ENCODE measurements around the gene CACNA1A. TPM values are rescaled to one million over a fixed set of nuclear protein-coding genes. Genes with fewer than 3 reads are reported as not detected.

Gene CACNA1A
- total RNA-seq, 1 donor from 2014 or later = 190 TPM

- DNase-seq = no peak
- Mint-ChIP-seq H3K9me3 (ENCODE audit: unreplicated experiment) (peaks cover 7% of the 10 kb centered on the region), H3K27me3 (ENCODE audit: unreplicated experiment) (peaks cover 16% of the 10 kb centered on the region), H3K4me3 (ENCODE audit: unreplicated experiment) (no peak overlapping the region), H3K27ac (ENCODE audit: unreplicated experiment) (no peak overlapping the region), H3K4me1 (ENCODE audit: low read depth, unreplicated experiment) (no peaks in the 10 kb centered on the region), H3K36me3 (ENCODE audit: unreplicated experiment) (no peaks in the 10 kb centered on the region)
- TF ChIP-seq CTCF (IDR thresholded peaks at IDR 0.05; ENCODE audit: partially characterized antibody, unreplicated experiment) = no peak
Observed at GRCh38 chr19:13241231-13242104, 264.8 kb downstream of the CACNA1A start.

GRCh38 chr19:13240312-13241022 is 265.8 kb downstream of the CACNA1A start:
- Mint-ChIP-seq H3K9me3 (ENCODE audit: unreplicated experiment) (peaks cover 10% of the 10 kb centered on the region), H3K27ac (ENCODE audit: unreplicated experiment) (no peak overlapping the region), H3K36me3 (ENCODE audit: unreplicated experiment) (peaks cover 7% of the 10 kb centered on the region), H3K27me3 (ENCODE audit: unreplicated experiment) (peaks cover 18% of the 10 kb centered on the region), H3K4me3 (ENCODE audit: unreplicated experiment) (no peak overlapping the region), H3K4me1 (ENCODE audit: low read depth, unreplicated experiment) (no peaks in the 10 kb centered on the region)
- TF ChIP-seq CTCF (IDR thresholded peaks at IDR 0.05; ENCODE audit: partially characterized antibody, unreplicated experiment) = no peak
- DNase-seq = no peak

DNA sequence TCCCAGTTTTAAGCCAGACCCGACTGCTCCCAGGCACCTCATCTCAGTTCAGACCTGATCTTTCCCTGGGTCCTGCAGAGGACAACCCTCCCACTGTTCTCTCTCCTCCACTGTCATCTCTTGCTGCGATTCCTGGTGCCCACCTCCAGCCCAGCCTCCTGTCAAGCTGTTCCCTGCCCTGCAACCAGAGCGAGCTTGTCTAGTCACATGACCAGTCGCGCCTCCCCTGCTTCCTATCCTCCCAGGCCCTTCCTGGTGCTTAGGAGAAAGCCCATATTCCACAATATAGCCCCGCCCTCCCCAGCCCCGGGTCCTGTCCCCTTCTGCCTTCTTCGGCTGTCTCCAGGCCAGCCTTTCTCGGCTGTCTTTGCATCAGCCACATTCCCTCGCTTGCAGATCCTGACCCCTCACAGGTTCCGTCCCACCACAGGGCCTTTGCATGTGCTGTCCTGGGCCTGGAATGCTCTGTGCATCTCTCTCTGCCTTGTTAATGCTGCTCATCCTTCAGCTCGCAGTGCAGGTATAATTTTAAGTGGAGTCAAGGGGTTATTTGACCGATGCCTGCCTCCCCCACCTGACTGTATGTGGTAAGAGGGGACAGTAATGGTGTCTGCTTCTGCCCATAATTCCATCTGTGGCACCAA is 267.3 kb downstream of the CACNA1A start:
- H3K27ac Mint-ChIP-seq (ENCODE audit: unreplicated experiment) = no peak overlapping the region
- no peak for DNase-seq
- H3K9me3 Mint-ChIP-seq (ENCODE audit: unreplicated experiment) = peaks cover 11% of the 10 kb centered on the region
- H3K27me3 Mint-ChIP-seq (ENCODE audit: unreplicated experiment) = peaks cover 18% of the 10 kb centered on the region
- no peak overlapping the region for H3K4me3 Mint-ChIP-seq (ENCODE audit: unreplicated experiment)
- H3K36me3 Mint-ChIP-seq (ENCODE audit: unreplicated experiment) = peaks cover 17% of the 10 kb centered on the region
- no peaks in the 10 kb centered on the region for H3K4me1 Mint-ChIP-seq (ENCODE audit: low read depth, unreplicated experiment)
- TF ChIP-seq CTCF (IDR thresholded peaks at IDR 0.05; ENCODE audit: partially characterized antibody, unreplicated experiment) = no peak

DNA sequence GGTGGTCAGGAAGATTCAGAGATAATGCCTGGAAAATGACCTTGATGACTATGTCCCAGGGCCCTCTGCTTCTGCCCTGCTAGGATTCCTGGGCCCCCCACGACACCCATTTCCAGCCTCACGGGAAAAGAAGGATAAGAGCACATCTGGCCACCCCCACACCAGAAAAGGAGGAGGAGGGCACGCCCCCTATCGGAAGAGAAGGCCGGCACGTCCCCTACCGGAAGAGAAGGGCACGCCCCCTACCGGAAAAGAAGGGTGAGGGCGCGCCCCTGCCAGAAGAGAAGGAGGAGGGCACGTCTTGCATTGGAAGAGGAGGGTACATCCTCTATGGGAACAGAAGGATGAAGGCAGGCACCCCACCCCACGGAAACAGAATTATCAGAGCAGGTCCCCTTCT is 271.8 kb downstream of the CACNA1A start:
- H3K9me3 Mint-ChIP-seq (ENCODE audit: unreplicated experiment) = peaks cover 15% of the 10 kb centered on the region
- DNase-seq = peak; percentile 38
- no peak overlapping the region for H3K27ac Mint-ChIP-seq (ENCODE audit: unreplicated experiment)
- peaks cover 7% of the 10 kb centered on the region for H3K27me3 Mint-ChIP-seq (ENCODE audit: unreplicated experiment)
- H3K36me3 Mint-ChIP-seq (ENCODE audit: unreplicated experiment) = peaks cover 27% of the 10 kb centered on the region
- peak; percentile 45 for TF ChIP-seq CTCF (IDR thresholded peaks at IDR 0.05; ENCODE audit: partially characterized antibody, unreplicated experiment)
- H3K4me1 Mint-ChIP-seq (ENCODE audit: low read depth, unreplicated experiment) = no peaks in the 10 kb centered on the region
- no peak overlapping the region for H3K4me3 Mint-ChIP-seq (ENCODE audit: unreplicated experiment)
